Activated CD8-positive, alpha-beta T cell treated with anti-CD3 and anti-CD28 coated beads for 36 hours (primary cell): ENCODE measurements around the gene KCNQ1OT1. TPM values are rescaled to one million over a fixed set of nuclear protein-coding genes. Genes with fewer than 3 reads are reported as not detected.

Experiments
- ATAC-seq: fragments of 200-7000 bp; cut with Tn5 transposase; one replicate; pipeline ENCODE4 v1.10.0; 2021; ENCODE audit warnings: mild to moderate bottlenecking, moderate library complexity
- CTCF ChIA-PET: fragments of 350-600 bp; sonication (Branson Sonifier 250); formaldehyde crosslinking; loops from one replicate; lab custom pipeline; 2021; ENCODE audit warnings: antibody characterized with exemption; lab: Charles Lee
- POLR2A ChIA-PET: fragments of 350-600 bp; sonication (Branson Sonifier 250); formaldehyde crosslinking; loops from one replicate; lab custom pipeline; 2021; ENCODE audit warnings: antibody characterized with exemption; lab: Charles Lee
- DNase-seq: peaks from one replicate; pipeline ENCODE4 v3.0.0-alpha.2; 2020
- H3K27ac Mint-ChIP-seq: one replicate; pipeline ENCODE4 v1.8.0; 2021; ENCODE audit warnings: mild to moderate bottlenecking, mixed read lengths
- H3K27me3 Mint-ChIP-seq: one replicate; pipeline ENCODE4 v1.8.0; 2021; ENCODE audit warnings: mixed read lengths
- H3K36me3 Mint-ChIP-seq: one replicate; pipeline ENCODE4 v1.8.0; 2021; ENCODE audit warnings: low read depth, mixed read lengths
- H3K4me1 Mint-ChIP-seq: one replicate; pipeline ENCODE4 v1.8.0; 2021; ENCODE audit warnings: low read depth, mixed read lengths
- H3K4me3 Mint-ChIP-seq: one replicate; pipeline ENCODE4 v1.8.0; 2021; ENCODE audit warnings: mild to moderate bottlenecking, moderate library complexity, mixed read lengths
- H3K9me3 Mint-ChIP-seq: one replicate; pipeline ENCODE4 v1.8.0; 2021; ENCODE audit warnings: mixed read lengths
- intact Hi-C: fragments of 100-400 bp; cut with micrococcal nuclease; formaldehyde crosslinking; loops from one replicate; pipeline ENCODE4 v1.10.0; 2022
- total RNA-seq, 2 experiments: library from RNA; stranded (reverse); gene quantifications; one replicate each; pipeline ENCODE4 v1.2.3, GENCODE V29; 2021
- TF ChIP-seq, protein P1 (sequence below): fragments of 200-600 bp; IDR thresholded peaks from one replicate; pipeline ENCODE4 v1.8.0; 2022; ENCODE audit warnings: antibody characterized with exemption, mild to moderate bottlenecking

Gene KCNQ1OT1
- total RNA-seq, 2 experiments from 2014 or later: 0.22 to 0.23 TPM

DNA sequence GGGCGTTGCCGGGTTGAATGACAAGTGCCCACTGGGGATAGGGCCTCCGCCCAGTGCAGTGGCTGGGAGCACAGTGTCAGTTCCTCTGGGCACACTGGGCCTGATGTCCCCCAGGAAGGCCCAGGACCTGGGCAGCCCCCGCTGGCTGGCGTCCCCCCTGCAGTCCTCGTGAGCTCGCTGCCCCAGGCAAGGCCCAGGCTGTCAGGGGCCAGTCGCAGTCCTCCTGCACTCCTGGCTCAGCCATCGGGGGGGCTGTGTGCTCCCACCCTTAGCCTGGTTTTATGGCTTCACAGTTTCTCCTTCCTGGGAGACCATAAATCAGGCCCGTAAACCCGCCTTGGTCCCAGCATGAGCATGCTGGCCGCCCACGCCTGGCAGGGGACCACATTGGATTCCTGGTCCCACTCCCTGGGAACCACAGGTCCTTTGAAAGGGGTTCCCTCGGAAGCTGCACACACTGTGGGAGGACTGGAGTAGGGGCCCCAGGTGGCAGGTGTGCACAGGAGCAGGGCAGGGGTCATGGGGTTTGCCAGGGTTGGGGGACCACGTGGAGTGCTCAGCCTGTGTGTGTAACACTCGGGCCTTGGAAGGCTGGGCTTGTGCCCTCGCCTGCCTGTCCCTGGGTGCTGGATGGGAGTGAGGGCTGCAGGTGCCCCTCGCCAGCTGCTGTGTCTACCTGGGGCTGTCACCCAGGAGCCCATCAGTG, 113.6 kb downstream of the KCNQ1OT1 start:
- Mint-ChIP-seq H3K9me3 (no peaks in the 10 kb centered on the region), H3K36me3 (peaks cover 1% of the 10 kb centered on the region), H3K4me1 (no peaks in the 10 kb centered on the region), H3K27me3 (no peaks in the 10 kb centered on the region), H3K27ac (no peak overlapping the region), H3K4me3 (no peak overlapping the region)
- ChIA-PET CTCF (no interaction called here), POLR2A (no interaction called here)
- intact Hi-C loops: no loop called here
- TF ChIP-seq, protein P1, sequence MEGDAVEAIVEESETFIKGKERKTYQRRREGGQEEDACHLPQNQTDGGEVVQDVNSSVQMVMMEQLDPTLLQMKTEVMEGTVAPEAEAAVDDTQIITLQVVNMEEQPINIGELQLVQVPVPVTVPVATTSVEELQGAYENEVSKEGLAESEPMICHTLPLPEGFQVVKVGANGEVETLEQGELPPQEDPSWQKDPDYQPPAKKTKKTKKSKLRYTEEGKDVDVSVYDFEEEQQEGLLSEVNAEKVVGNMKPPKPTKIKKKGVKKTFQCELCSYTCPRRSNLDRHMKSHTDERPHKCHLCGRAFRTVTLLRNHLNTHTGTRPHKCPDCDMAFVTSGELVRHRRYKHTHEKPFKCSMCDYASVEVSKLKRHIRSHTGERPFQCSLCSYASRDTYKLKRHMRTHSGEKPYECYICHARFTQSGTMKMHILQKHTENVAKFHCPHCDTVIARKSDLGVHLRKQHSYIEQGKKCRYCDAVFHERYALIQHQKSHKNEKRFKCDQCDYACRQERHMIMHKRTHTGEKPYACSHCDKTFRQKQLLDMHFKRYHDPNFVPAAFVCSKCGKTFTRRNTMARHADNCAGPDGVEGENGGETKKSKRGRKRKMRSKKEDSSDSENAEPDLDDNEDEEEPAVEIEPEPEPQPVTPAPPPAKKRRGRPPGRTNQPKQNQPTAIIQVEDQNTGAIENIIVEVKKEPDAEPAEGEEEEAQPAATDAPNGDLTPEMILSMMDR: no peak
- no peak for DNase-seq
- no peak for ATAC-seq

DNA sequence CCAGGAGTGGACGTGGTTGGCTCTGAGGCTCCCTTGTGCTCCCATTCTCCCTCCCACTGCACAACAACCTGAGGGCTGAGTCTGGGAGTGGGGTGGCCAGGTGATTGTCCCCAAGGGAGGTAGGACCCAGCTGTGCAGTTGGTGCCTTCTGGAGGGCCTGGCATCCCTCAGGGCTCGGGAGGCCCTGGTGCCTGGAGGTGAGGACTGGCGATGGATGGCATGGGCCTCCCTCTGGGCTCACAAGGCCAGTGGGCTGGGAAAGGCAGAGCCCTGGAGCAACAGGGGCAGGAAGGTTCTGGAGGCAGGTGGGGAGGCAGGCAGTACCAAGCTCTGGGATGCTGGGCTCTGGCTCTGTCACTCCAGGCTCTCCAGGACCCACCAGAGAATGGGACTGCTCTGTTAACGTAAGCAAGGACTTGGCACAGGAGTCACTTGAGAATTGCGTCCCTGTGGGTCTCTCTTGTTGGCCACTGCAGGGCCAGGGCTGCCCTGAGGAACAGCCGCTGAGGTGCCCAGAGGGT, 114.2 kb downstream of the KCNQ1OT1 start:
- no peaks in the 10 kb centered on the region for H3K4me1 Mint-ChIP-seq
- ATAC-seq (no peak), DNase-seq (no peak)
- no peaks in the 10 kb centered on the region for H3K9me3 Mint-ChIP-seq
- H3K4me3 Mint-ChIP-seq: no peak overlapping the region
- no peak overlapping the region for H3K27ac Mint-ChIP-seq
- H3K36me3 Mint-ChIP-seq: peaks cover 1% of the 10 kb centered on the region
- intact Hi-C loops: no loop called here
- no peaks in the 10 kb centered on the region for H3K27me3 Mint-ChIP-seq
- TF ChIP-seq, protein P1: no peak
- ChIA-PET CTCF (no interaction called here), POLR2A (no interaction called here)

DNA sequence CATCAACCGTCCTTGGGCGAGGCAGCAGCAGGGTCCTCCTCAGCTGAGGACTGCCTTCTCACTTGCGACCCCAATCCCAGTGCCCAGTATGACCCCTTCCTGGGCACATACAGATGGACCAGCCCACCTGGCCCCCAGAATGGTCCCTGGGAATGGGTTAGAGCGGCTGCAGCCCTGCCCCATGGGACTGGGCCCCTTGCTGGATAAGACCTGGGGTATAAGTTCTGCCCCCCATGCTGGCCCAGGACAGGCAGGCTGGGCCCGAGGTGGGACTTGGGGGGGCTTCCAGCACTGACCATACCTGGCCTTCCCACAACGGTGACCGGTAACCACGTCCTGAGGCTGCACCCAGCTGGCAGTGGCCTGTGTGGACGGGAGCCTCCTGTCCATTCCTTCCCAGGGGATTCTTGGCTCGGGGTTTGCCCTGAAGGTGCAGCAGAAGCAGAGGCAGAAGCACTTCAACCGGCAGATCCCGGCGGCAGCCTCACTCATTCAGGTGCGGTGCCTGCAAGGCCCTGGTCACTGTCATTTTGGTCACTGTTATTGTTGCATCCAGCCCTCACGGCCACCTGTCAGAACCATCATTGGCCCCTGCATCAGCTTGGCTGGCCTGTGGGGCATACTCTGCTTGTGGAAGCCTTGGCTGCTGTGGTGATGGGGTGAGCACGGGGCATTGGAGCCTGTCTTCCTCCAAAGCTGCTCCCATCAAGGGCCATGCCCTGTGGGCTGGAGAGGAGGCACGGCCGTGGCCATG, 114.8 kb downstream of the KCNQ1OT1 start:
- intact Hi-C loops: no loop called here
- ATAC-seq (no peak), DNase-seq (no peak)
- Mint-ChIP-seq H3K4me3 (no peak overlapping the region), H3K27ac (no peak overlapping the region), H3K9me3 (no peaks in the 10 kb centered on the region), H3K27me3 (no peaks in the 10 kb centered on the region), H3K36me3 (peaks cover 1% of the 10 kb centered on the region), H3K4me1 (no peaks in the 10 kb centered on the region)
- ChIA-PET POLR2A (no interaction called here), CTCF (no interaction called here)
- TF ChIP-seq, protein P1: no peak

DNA sequence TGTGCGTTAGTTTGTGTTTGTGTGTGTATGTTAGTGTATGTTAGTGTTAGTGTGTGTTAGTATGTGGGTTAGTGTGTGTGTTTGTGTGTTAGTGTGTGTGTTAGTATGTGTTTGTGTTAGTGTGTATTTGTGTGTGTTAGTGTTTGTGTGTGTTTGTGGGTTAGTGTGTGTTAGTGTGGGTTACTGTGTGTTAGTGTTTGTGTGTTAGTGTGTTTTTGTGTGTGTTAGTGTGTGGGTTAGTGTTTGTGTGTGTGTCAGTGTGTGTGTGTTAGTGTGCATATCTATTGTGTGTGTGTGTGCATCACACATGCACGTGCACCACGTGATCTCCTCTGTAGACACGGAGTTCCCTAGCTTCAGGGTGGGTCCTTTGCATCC, 115.4 kb downstream of the KCNQ1OT1 start:
- Mint-ChIP-seq H3K9me3 (no peaks in the 10 kb centered on the region), H3K36me3 (peaks cover 1% of the 10 kb centered on the region), H3K27ac (no peak overlapping the region), H3K4me3 (no peak overlapping the region), H3K27me3 (no peaks in the 10 kb centered on the region), H3K4me1 (no peaks in the 10 kb centered on the region)
- CTCF ChIA-PET: no interaction called here
- ATAC-seq: no peak
- TF ChIP-seq, protein P1: no peak
- no peak for DNase-seq
- POLR2A ChIA-PET: no interaction called here
- intact Hi-C loops: no loop called here

DNA sequence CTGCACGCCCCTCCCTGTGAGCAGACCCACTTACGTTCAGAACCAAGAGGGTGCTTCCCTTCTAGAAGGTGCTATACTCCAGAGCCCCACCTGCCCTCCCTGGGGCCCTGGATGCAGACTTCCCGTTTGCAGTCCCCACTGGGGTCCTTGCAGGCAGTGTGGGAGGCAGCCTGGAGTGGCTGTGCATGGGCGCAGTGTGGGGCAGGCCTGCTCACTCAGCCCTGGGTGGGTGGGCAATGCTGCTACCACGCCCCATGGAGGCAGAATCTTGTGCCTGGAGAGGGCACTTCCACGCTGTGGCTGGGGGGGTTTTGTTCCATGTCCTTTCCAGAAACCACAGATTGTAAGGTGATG, 116.2 kb downstream of the KCNQ1OT1 start:
- intact Hi-C loops: no loop called here
- Mint-ChIP-seq H3K4me1 (no peaks in the 10 kb centered on the region), H3K4me3 (no peak overlapping the region), H3K36me3 (peaks cover 1% of the 10 kb centered on the region), H3K9me3 (no peaks in the 10 kb centered on the region), H3K27ac (no peak overlapping the region), H3K27me3 (no peaks in the 10 kb centered on the region)
- POLR2A ChIA-PET: no interaction called here
- CTCF ChIA-PET: no interaction called here
- DNase-seq (no peak), ATAC-seq (no peak)
- TF ChIP-seq, protein P1: no peak
